ENCODE measurements around the gene TMEM273.

Gene TMEM273

GRCh38 chr10:49136525-49136924, 51.7 kb downstream of the TMEM273 start:
- DNase-seq, result no peak

GRCh38 chr10:49135575-49136313, 52.4 kb downstream of the TMEM273 start:
- no peak for DNase-seq

- no peak for DNase-seq
Observed at GRCh38 chr10:49134327-49134726, 53.9 kb downstream of the TMEM273 start.

- no peak for DNase-seq
Observed at GRCh38 chr10:49133706-49134248, 54.4 kb downstream of the TMEM273 start, which contains the start of gene FAM170B. TSS of gene FAM170B (minus strand) at chr10:49134021. CDS start at chr10:49133918, 103 bp downstream.

GRCh38 chr10:49132362-49132737, 55.8 kb downstream of the TMEM273 start:
- no peak for DNase-seq

GRCh38 chr10:49131507-49132361, 56.5 kb downstream of the TMEM273 start:
- DNase-seq, result no peak

- no peak for DNase-seq
Observed at GRCh38 chr10:49129376-49129775, 58.8 kb downstream of the TMEM273 start.

GRCh38 chr10:49128854-49129253, 59.3 kb downstream of the TMEM273 start:
- no peak for DNase-seq

- no peak for DNase-seq
Observed at GRCh38 chr10:49123981-49124950, 63.9 kb downstream of the TMEM273 start.

GRCh38 chr10:49120911-49121310, 67.3 kb downstream of the TMEM273 start:
- no peak for DNase-seq

GRCh38 chr10:49119746-49120145, 68.4 kb downstream of the TMEM273 start:
- no peak for DNase-seq

GRCh38 chr10:49118430-49119074, 69.6 kb downstream of the TMEM273 start:
- no peak for DNase-seq

GRCh38 chr10:49117376-49118070, 70.7 kb downstream of the TMEM273 start:
- DNase-seq, result no peak

GRCh38 chr10:49116509-49117375, 71.4 kb downstream of the TMEM273 start:
- no peak for DNase-seq

GRCh38 chr10:49115796-49116508, 72.2 kb downstream of the TMEM273 start:
- DNase-seq, result no peak

GRCh38 chr10:49115015-49115795, 73.0 kb downstream of the TMEM273 start, which contains the start of gene VSTM4:
TSS of gene VSTM4 (minus strand) at chr10:49115522. CDS start at chr10:49115485, 37 bp downstream.
- no peak for DNase-seq

- DNase-seq, result no peak
Observed at GRCh38 chr10:49114718-49115014, 73.5 kb downstream of the TMEM273 start.

- DNase-seq, result no peak
Observed at GRCh38 chr10:49113741-49114141, 74.5 kb downstream of the TMEM273 start.

- no peak for DNase-seq
Observed at GRCh38 chr10:49112851-49113250, 75.3 kb downstream of the TMEM273 start.

Measured in stimulated activated naive CD4-positive, alpha-beta T cell (primary cell).